Middle frontal gyrus (tissue), 1 donor: Measurements from ENCODE around the gene RBM4B.

ENCODE experiments used
- DNase-seq: peaks from one replicate; pipeline ENCODE4 v3.0.0-alpha.2; 2015; ENCODE audit warnings: low spot score; ENCODE audit errors: extremely low spot score

The RBM4B gene

DNA sequence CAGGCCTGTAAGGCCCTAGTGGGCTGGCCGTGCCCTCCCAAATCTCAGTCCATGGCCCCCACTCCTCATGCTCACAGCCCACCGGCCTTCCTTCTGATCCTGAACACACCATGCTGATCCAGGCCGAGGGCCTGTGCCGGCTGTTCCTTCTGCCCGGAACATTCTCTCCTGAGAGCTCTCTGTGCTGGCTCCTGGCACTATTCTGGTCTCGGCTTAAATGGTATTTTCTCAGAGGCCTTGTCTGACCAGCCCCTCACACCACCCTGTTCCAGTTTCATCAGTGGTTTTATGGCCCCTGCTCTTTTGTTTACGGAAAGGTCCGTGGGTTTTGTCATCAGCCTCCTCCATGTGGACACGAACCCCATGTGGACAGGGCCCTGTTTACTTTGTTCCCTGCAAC is 29.3 kb upstream of the RBM4B start:
- DNase-seq, result no peak

DNA sequence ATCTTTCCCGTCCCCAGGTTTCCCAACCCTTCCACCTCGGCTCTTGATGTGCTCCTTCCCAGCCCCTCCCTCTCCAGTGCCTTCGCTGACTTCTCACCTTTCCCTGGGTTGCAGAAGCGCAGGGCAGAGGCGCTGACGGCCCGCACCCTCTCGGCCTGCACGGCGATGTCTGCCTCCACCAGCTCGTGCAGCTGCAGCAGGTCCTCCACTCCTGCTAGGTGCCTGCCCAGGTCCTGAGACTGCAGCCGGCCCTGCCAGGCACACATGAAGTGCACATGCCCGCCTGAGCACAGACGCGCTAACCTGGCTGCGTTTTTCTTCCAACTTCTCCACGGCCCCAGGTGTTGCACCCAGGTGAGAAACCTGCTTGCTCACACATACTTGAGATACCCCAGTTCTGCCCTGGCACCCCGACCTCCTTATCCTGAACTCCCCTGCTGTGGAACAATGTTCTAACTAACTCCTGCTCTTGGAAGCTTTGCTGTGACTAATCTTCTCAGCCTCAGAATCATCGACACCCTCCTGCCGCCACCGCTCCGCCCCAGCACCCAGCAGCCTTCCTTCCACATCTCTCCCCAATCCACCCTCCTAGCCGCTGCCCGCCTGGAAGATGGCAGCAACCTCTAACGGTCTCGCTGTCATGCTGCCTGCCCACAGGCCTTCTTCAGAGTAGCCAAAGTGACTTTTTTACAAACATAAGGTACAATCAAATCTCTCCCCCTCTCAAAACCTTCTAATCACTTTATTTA is 28.1 kb upstream of the RBM4B start:
- DNase-seq, result no peak

DNA sequence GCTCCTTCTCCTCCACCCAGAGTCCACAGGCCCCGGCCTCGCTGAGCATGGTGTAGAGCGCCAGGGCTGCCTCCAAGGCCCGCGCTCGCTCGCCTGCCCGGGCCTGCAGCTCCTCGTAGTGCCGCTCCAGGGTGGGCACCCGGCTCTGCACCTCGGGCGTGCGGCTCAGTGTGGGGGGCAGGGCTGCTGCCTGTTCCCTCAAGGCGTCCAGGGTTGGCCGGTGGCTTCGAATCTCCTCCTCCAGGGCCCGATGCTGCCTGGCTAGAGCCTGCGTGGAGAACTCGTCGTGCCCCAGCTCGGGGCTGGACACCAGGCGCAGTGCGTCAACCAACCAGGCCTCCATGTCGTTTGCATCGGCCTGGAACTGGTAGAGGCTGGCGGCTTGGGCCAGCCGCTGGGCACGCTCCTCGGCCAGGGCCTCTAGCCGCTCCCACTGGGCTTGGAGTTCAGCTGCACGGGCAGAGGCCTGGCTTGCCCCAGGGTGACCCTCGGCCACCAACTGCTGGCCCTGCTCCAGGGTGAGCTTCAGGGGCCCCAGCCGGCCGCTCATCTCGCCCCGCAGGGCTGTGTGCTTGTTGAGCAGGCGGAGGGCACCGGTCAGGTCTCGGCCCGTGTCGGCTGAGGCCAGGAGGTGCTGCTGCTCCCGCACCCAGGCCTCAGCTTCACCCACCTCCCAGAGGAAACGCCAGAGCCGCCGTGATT is 27.1 kb upstream of the RBM4B start:
- no peak for DNase-seq

DNA sequence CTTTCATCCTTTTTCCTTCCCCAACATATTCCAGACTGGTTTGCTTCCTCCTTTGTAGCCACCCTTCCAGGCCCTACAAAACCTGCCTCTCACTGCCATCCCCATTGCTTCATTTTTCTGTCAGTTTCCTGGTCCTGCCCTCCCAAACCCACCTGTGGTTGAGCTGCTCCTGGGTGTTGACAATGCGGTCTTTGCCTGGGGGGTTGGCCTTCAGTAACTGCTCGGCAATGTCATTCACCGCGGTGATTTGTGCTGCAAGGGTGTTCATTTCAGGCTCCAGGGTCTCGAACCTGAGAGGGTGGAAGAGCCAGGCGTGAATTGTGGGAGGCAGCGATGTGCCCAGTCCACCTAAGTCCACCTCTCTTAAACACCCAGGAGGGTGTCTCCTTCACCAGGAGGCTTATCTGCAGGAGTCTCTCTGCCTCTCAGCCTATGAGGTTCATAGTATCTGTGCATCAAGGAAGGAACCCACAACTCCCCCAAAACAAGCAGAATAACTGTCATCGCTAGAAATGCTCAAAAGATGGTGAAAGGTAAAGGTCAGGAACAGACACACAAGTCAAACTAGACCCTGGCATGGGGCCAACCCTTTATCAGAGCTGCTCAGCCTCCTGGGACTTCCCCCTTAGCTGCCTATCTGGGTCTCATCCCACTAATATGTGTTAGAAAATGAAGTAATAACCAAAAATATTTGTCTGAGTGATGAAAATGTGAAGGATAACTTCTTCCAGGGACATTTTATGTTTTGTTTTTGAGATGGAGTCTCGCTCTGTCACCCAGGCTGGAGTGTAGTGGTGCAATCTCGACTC is 23.9 kb upstream of the RBM4B start:
- no peak for DNase-seq

DNA sequence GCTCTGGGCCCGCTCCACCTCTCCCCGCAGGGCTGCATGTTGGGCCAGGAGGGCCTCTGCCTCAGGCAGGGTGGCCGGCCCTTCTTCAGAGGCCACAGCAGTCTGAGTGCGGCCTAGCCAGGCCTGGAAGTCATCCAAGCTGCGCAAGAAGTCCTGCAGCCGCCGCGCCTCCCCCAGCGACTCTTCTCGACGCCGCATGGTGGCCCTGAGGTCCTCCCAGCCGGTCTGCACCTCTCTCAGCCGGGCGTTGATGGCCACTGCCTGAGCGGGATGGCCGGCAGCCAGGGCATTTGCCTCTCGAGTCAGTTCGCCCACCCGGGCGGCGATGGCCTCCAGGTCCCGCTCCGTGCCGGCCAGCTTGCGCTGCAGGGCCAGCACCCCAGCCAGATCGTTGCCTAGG is 23.1 kb upstream of the RBM4B start:
- no peak for DNase-seq

DNA sequence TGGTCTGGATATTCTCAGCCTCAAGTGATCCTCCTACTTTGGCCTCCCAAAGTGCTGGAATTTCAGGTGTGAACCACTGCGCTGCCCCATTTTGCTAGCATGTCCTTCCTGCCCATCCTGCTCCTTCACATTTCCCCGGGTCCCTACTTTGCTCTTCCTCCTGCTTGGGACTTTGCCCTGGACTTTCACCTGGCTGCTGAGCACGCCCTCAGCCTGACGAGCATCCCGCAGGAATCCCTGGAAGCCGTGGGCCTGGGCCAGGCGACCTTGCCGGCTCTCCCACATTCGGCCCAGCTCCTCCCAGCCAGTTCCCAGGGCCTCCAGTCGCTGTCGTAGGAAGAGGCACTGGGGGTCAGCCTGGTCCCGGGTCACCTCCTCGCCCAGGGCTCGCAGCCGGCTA is 22.6 kb upstream of the RBM4B start:
- DNase-seq, result no peak

DNA sequence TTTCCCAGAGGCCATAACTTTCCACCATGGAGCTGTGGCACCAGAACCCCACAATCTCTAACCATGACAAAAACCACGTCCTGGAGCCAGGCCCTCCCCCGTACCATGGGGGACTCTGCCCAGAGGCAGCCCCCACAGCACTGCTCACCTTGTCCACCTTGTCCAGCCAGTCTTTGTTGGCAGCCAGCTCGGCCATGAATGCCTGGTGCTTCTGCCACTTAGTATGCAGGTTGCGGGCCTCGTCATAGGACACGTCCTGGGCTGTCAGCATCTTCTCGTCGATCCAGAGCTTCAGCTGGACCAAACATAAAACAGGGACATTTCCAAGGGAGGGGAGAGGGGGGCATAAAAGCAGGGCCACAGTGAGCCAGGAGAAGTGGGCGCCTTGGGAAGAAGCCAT is 20.8 kb upstream of the RBM4B start:
- no peak for DNase-seq

DNA sequence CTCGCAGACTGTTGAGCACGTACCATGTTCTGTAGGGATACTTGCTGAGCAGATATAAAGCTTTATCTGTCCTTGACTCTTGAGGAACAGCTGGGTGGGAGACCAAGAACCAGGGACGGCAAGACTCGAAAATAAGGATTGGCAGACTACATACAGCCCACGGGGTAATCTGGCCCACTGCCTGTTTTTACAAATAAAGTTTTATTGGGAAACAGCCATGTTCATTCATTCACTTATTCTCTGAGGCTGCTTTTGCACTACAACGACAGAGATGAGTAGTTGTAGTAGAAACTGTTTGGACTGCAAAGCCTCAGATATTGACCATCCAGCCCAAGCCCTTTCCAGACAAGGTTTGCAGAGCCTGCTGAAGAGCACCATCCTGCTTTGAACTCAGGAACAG is 20.3 kb upstream of the RBM4B start:
- no peak for DNase-seq

DNA sequence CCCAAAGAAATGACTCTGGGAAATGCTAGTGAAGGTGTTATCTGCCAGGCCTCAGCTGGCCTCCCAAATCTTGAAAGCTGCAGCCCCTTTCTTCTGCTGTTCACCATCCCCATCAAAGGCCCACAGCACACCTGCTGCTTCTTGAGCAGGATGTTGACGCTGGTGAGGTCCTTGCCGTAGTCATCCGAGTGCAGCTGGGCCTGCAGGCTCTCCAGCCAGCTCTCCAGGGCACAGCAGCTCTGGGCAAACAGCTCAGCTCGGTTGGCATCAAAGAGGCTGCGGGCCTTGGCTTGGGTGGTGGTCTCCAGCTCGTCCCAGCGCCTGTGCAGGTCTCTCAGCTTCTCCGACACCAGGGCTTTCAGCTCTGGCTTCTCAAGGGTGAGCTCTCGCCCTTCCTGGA is 18.5 kb upstream of the RBM4B start:
- no peak for DNase-seq

DNA sequence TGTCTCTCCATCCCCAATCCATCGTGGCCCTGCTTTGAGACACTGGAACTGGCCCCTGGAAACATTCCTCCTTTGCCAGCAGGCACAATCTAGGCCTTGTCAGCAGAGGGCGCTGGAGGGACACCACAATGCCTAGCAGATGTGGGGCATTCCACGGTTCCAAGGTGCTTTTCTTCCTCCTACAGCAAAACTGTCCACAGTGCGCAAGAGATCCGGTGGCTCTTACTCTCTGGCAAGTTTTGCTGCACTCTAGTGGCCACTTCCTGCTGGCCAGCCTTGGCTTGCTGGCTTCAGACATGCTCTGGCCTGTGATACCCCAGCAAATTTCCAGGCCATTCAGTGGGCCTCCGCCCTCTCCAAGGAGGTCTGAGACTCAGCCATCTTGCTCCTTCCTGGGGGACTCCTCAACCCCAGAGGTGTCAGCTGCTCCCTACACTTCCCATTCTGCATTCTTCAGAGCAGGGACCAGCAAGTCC is 17.1 kb upstream of the RBM4B start:
- peak; percentile 55 for DNase-seq

DNA sequence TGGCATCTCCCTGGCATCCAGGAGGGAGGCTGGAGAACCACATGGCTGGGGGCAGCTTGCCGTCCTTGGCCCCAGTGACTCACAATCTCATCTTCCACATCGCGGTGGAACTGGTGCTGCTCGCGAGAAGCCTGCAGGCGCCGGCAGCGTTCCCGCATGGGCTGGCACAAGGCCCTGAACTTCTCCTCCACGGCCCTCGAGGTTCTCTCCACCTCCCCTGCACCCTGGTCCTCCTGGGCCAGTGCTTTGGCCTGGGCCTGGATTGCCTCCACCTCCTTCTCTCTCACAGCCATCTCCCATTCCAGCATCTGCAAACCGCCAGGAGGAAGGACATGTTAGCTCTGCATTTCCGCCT is 16.3 kb upstream of the RBM4B start:
- no peak for DNase-seq

DNA sequence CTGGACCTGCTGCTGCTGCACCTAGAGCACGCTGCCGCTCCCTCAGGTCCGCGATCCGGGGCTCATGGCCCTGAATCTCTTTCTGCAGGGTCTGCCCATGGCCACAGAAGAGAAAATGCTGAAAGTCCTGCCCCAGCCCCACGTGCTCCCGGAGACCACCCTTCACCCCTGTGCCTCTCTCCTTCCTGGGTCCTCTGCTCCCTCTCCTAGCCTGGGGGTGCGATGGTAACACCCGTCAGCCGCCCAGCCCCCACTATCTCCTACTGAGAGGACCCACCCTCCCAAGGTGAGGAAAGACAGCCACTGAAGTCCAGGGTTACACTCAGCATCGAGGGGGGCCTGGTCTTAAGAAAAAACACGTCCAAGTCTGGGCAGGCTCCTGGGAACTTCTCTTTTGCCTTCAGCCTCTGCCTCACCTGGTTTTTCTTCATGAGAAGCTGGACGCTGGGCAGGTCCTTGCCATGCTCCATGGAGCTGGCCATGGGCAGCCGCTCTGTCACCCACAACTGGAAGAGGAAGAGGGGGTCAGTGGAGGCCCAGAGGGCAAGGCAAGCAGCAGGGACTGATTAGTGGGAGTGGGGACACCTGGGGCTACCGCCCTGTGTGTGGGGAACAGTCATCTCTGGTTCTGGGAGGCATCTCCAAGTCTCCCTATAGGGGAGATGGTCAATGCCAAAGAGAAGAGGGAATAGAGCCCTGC is 15.8 kb upstream of the RBM4B start:
- DNase-seq, result no peak

DNA sequence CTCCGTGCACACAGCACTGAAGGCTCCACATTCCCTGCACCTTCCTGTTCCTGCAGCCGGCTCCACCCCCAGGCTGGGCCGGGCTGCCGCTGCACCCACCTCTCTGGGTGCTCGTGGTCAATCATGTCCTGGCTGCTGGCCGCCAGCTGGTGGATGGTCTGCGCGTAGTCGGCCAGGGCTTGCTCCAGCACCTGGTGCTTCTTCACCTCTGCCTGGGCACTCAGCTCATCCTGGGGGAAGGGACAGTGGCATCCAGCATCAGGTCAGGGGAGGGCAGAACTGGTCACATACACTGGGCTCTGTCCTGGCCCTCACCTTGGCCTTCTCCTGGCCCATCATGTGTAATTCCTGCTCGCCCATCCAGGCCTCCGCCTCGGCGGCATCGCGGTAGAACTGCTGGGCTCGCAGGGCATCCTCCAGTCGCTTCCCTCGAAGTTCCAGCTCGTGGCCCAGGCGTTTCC is 15.2 kb upstream of the RBM4B start:
- DNase-seq, result no peak

DNA sequence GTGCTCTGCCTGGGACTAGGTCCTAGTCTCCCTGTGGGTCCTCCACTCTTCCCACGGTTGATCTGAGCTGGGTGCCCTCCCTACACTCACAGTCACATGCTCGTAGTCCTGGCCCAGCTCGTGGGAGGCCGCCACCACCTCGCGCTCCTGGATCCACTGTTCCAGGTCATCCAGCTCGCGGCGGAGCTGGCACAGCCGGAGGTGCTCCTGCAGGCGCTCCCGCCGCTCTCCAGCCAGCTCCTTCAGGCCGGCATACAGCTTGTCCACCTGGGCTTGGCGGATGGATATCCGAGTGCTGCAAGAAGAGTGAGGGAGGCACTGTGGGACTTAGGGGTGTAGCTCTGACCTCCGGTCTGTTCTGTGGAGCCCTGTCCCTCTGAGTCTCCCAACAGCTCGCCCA is 14.8 kb upstream of the RBM4B start:
- DNase-seq, result no peak

DNA sequence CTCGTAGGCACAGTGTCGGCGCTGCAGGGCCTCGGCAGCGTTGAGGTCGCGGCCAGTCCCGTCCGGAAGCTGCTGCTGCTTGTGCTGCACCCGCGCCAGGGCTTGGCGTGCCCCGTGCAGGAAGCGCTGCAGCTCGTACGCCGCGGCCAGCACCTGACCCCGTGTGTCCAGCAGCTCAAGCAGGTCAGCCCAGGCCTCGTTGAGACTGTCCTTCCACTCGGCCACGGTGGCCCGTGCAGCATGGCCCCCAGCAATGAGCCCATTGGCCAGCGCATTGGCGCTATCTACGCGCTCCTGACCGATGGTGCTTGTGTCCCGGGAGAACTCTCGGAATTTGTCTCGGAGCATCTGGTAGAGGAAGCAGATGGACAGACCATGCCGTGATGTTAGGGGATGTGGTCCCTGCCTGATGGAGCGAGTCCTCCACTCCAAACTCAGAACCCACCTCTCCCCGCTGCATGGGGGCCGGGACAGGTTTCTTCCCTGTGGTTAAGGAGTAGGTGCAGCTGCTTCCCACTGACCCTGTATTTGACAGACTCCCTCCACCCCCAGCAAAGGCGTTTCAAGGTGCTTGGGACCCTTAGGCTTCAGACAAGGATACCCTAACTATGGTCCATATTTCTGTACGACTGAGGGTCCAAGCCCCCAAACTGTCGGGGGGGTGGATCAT is 13.8 kb upstream of the RBM4B start:
- DNase-seq, result no peak

DNA sequence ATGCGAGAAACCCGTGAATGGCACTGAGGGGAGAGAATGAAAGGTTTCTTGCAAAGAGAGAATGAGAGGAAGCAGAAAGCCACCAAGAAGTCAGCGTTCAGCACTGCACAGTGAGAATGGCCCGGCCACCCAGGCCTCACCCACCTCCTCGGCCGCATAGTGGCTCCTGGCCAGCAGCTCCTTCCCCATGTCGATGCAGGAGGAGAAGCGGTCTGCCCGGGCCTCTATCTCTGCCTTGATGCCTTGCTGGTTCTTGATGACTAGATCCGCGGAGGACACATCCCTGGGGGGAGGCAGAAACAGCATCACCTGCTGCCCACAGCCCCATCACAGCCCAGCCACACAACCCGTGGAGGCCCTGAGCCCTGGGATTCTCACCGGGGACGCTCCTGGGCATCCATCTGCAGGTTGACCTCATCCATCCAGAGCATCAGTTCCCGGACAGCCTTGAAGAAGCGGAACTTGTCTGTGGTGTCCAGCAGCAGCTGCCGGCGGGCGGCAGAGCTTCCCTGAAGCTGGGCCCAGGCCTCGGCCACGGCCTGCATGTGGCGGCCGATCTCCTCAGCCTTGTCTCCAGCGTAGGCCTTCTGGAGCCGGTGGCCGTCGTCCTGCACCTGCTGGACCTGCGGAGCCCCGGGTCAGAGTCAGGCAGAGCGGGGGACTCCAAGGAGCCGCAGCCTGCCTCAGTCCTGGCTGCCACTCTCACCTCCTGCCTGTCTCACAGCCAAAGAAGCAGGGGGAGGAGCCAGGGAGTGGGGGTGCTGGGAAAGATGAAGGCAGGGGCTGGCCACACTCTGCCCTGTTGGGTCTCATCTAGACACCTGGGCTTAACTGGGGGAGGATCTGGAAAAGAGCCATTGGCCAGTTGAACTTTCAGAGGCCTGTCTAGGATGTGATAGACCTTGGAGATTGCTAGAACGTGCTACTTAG is 12.2 kb upstream of the RBM4B start:
- DNase-seq, result no peak

DNA sequence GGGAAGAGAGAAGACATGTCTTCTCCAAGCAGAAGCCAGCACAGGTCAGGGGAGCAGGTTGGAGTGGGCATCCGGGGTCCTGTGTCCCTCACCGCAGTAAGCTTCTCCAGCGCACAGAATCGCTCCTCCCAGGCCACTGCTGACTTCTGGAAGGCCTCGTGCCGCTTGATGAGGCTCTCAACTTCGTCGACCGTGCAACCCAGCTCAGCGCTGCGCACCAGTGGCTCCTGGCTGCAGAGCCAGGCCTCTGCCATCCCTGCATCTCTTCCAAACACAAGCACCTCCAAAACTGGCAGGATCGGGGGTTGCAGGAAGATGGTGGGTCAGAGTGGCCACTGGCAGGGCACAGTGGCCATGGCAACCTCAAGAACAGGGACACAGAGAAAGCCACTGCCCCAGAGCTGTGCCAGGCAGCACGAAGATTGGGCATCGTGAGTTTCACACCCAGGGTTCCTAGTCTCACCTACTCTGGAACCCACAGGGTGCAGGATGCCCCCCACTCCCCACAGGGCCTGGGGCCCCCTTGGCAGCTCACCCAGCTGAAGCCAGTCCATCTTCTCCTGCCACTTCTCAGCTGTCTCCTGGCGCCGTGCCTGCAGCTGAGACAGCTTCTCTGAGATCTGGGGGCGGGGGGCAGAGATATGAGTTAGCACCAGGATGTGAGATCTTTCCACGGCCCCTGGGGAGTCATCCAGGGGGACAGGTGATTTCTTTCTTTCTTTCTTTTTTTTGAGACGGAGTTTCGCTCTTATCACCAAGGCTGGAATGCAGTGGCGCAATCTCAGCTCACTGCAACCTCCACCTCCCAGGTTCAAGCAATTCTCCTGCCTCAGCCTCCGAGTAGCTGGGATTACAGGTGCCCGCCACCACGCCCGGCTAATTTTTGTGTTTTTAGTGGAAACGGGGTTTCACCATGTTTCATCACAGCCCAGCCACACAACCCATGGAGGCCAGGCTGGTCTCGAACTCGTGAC is 11.2 kb upstream of the RBM4B start:
- no peak for DNase-seq

DNA sequence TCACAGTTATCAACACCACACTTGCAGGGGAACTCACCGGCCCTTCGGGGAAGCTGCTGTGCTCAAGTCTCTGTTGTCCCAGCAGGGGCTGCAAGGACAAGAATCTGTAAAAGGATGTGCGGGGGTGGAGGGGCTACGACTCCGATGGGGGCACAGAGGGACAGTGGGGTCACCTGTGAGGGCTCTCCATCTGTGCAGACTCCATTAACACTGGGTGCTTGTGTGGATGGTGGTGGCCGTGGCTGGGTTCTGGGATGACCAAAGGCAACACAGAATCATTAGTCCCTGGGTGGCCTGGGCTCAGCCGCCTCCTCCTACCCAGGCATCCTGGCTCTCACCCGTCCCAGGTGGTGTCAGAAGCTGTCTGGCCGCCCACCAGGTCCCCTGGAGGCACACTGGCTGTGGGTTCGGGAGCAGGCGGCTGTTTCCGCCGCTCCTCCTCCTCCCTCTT is 10.2 kb upstream of the RBM4B start:
- DNase-seq, result no peak
